Astrocyte (in vitro differentiated cells and primary cell): ENCODE results near the gene PRRT4.

ENCODE experiments used
- EZH2 ChIP-seq: IDR thresholded peaks from 2 replicates; pipeline ENCODE4 v1.6.1; 2012; ENCODE audit warnings: mild to moderate bottlenecking, low read length, inconsistent platforms; ENCODE audit not compliant: insufficient read depth
- TF ChIP-seq, protein P1 (sequence below): IDR thresholded peaks from 2 replicates; pipeline ENCODE4 v1.5.1; 2011; ENCODE audit warnings: low read depth, mild to moderate bottlenecking, inconsistent platforms, low read length, moderate library complexity; ENCODE audit not compliant: insufficient read depth

DNA sequence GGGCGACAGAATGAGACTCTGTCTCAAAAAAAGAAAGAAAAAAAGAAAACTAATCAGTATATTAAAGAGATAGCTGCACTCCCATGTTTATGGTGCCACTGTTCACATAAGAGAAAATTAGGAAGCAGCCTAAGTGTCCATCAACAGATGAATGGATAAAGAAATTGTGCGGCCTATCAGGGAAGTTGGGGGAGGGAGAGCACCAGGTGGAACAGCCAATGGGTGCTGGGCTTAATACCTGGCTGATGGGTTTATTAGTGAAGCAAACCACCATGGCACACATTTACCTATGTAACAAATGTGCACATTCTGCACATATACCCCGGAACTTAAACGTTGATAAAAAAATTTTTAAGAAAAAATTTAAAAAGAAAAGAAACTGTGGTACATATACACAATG lies 9.0 kb upstream of the PRRT4 start:
- TF ChIP-seq, protein P1, sequence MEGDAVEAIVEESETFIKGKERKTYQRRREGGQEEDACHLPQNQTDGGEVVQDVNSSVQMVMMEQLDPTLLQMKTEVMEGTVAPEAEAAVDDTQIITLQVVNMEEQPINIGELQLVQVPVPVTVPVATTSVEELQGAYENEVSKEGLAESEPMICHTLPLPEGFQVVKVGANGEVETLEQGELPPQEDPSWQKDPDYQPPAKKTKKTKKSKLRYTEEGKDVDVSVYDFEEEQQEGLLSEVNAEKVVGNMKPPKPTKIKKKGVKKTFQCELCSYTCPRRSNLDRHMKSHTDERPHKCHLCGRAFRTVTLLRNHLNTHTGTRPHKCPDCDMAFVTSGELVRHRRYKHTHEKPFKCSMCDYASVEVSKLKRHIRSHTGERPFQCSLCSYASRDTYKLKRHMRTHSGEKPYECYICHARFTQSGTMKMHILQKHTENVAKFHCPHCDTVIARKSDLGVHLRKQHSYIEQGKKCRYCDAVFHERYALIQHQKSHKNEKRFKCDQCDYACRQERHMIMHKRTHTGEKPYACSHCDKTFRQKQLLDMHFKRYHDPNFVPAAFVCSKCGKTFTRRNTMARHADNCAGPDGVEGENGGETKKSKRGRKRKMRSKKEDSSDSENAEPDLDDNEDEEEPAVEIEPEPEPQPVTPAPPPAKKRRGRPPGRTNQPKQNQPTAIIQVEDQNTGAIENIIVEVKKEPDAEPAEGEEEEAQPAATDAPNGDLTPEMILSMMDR = no peak
- TF ChIP-seq EZH2 = no peak
